Erythroblast (primary cell): ENCODE results near the gene TRPM5.

ENCODE experiments used
- GATA1 ChIP-seq: IDR thresholded peaks from 2 replicates; pipeline ENCODE4 v1.6.1; 2011; ENCODE audit warnings: low read depth, mild to moderate bottlenecking, control low read depth, low read length, moderate library complexity
- POLR2A ChIP-seq: IDR thresholded peaks from 2 replicates; pipeline ENCODE4 v1.6.1; 2011; ENCODE audit warnings: mild to moderate bottlenecking, low read length

DNA sequence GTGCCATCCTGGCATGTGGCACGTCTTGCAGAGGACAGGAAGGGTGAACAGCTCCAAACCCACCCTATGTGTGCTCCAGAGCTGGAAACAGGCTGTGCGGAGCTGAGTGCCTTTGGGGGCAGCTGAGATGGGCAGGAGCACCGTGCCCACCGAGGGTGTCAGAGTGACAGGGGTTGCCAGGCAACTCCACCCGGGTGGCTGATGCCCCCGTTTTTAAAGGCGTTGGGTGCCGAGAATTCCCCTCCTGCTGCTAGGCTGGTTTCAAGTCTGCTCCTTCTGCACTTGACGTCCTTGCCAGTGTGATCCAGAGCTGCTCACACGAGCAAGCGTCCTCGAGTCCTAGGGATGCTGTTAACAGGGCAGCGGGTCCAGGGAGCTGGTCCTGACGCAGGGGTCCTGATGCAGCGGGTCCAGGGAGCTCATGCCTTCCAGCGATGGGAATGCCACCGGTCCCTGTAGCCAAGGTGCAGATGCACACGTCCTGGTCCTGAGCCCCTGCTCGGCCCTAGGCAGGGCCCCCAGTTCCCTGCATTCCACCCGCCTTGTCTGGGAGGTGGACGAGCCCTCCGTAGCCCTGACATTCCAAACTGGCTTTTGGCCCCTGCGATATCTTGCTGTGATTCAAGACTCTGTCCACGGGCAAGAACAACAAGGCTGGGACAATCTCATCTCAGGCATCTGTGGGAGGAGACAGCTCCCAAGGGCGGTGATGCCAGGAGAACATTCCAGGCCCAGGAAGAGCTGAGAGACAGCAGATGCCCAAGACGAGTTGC is 5.4 kb upstream of the TRPM5 start:
- no peak for TF ChIP-seq POLR2A
- no peak for TF ChIP-seq GATA1
